Sigmoid colon (tissue), 4 donors: ENCODE measurements around the gene KIAA0586.

Source experiments
- CTCF ChIP-seq, 4 experiments: fragments of 450-650 bp in 3 of 4; fragments of 200-600 bp in 1 of 4; IDR thresholded peaks; one replicate each; pipeline ENCODE4 v1.5.1; 2016 to 2019; ENCODE audit warnings: antibody characterized with exemption in 4 of 4, mild to moderate bottlenecking in 3 of 4, moderate library complexity in 2 of 4
- EP300 ChIP-seq, 4 donors: sonication (generic); formaldehyde crosslinking; IDR thresholded peaks; one replicate each; pipeline ENCODE4 v1.6.1; 2017; ENCODE audit warnings: antibody characterized with exemption in 4 of 4
- POLR2A ChIP-seq, 2 donors: fragments of 450-650 bp; IDR thresholded peaks; one replicate each; pipeline ENCODE4 v1.6.1; 2016; ENCODE audit warnings: antibody characterized with exemption in 2 of 2, mild to moderate bottlenecking in 2 of 2, moderate library complexity in 2 of 2
- POLR2AphosphoS5 ChIP-seq, 4 donors: sonication (generic); formaldehyde crosslinking; IDR thresholded peaks; one replicate each; pipeline ENCODE4 v1.6.1; 2017; ENCODE audit warnings: antibody characterized with exemption in 4 of 4

GRCh38 chr14:58430156-58430555 is 2.6 kb downstream of the KIAA0586 start:
- TF ChIP-seq CTCF (IDR thresholded peaks at IDR 0.05) (no peak), POLR2A (IDR thresholded peaks at IDR 0.05) (no peak), EP300 (IDR thresholded peaks at IDR 0.05) (no peak), POLR2AphosphoS5 (IDR thresholded peaks at IDR 0.05) (no peak)
